Natural killer cell (primary cell): ENCODE measurements around the gene POC1A. TPM values are rescaled to one million over a fixed set of nuclear protein-coding genes. Genes with fewer than 3 reads are reported as not detected.
"Not testable (repeated sequence)": the region's sequence is repeated elsewhere in the genome, so short reads cannot be mapped to it uniquely, and the experiment has no call there.

ENCODE experiments used
- ATAC-seq, 3 donors: fragments of 150-1000 bp in 2 of 3; fragments of 200-7000 bp in 1 of 3; cut with Tn5 transposase; 1 replicate in 1 of 3; 2 replicates in 2 of 3; pipeline ENCODE4 v1.10.0; 2021; ENCODE audit warnings: mild to moderate bottlenecking in 2 of 3, moderate library complexity in 2 of 3
- DNase-seq, 2 donors: peaks; one replicate each; pipeline versions ENCODE4 v3.0.0 to v3.0.0-alpha.2; 2013 to 2021; ENCODE audit warnings: mixed read lengths in 1 of 2
- H3K27ac ChIP-seq: one replicate; pipeline ENCODE4 v1.5.1; 2013; ENCODE audit warnings: mild to moderate bottlenecking, low read length
- H3K27me3 ChIP-seq: one replicate; pipeline ENCODE4 v1.6.1; 2013; ENCODE audit warnings: low read length; ENCODE audit not compliant: control insufficient read depth, insufficient read depth
- H3K36me3 ChIP-seq: one replicate; pipeline ENCODE4 v1.6.1; 2013; ENCODE audit warnings: low read length; ENCODE audit not compliant: control insufficient read depth, insufficient read depth
- H3K4me1 ChIP-seq: one replicate; pipeline ENCODE4 v1.6.1; 2013; ENCODE audit warnings: low read length; ENCODE audit not compliant: control insufficient read depth, insufficient read depth
- H3K4me3 ChIP-seq: one replicate; pipeline ENCODE4 v1.5.1; 2013; ENCODE audit warnings: low read length
- H3K9me3 ChIP-seq: one replicate; pipeline ENCODE4 v1.6.1; 2013; ENCODE audit warnings: low read length; ENCODE audit not compliant: control insufficient read depth, insufficient read depth
- H3K27ac Mint-ChIP-seq, 2 donors: one replicate each; pipeline ENCODE4 v1.8.0; 2022; ENCODE audit warnings: mild to moderate bottlenecking in 2 of 2, mixed read lengths in 2 of 2, moderate library complexity in 1 of 2
- H3K27me3 Mint-ChIP-seq, 2 donors: one replicate each; pipeline ENCODE4 v1.8.0; 2022; ENCODE audit warnings: low read depth in 2 of 2, mixed read lengths in 2 of 2
- H3K36me3 Mint-ChIP-seq: one replicate; pipeline ENCODE4 v1.8.0; 2022; ENCODE audit warnings: mixed read lengths
- H3K4me1 Mint-ChIP-seq, 2 donors: one replicate each; pipeline ENCODE4 v1.8.0; 2022; ENCODE audit warnings: mixed read lengths in 2 of 2
- H3K4me3 Mint-ChIP-seq: one replicate; pipeline ENCODE4 v1.8.0; 2022; ENCODE audit warnings: mild to moderate bottlenecking, moderate library complexity, mixed read lengths
- H3K9me3 Mint-ChIP-seq, 2 donors: one replicate each; pipeline ENCODE4 v1.8.0; 2022; ENCODE audit warnings: mixed read lengths in 2 of 2
- WGBS: methylation state at CpG from one replicate; pipeline ENCODE4 v1.1.7; 2013; ENCODE audit warnings: missing lambda C conversion rate; ENCODE audit not compliant: insufficient coverage; 5-methylcytosine and 5-hydroxymethylcytosine counted together
- intact Hi-C: fragments of 100-400 bp; cut with micrococcal nuclease; formaldehyde crosslinking; loops from one replicate; pipeline ENCODE4 v1.14.2; 2022
- total RNA-seq, 4 donors: library from RNA; stranded (reverse); fragments of 120-200 nt in 1 of 4; gene quantifications; one replicate each; pipeline versions ENCODE4 v1.2.3 to v1.2.4, GENCODE V29; 2013 to 2022
- TF ChIP-seq, protein P1 (sequence below): fragments of 200-600 bp; IDR thresholded peaks from one replicate; pipeline ENCODE4 v1.8.0; 2022; ENCODE audit warnings: antibody characterized with exemption

Gene POC1A
- total RNA-seq, 3 donors from 2014 or later (not counting 1 experiment from before 2014, with no cell fraction given) = 1.3 to 2.6 (median 2.4) TPM

DNA sequence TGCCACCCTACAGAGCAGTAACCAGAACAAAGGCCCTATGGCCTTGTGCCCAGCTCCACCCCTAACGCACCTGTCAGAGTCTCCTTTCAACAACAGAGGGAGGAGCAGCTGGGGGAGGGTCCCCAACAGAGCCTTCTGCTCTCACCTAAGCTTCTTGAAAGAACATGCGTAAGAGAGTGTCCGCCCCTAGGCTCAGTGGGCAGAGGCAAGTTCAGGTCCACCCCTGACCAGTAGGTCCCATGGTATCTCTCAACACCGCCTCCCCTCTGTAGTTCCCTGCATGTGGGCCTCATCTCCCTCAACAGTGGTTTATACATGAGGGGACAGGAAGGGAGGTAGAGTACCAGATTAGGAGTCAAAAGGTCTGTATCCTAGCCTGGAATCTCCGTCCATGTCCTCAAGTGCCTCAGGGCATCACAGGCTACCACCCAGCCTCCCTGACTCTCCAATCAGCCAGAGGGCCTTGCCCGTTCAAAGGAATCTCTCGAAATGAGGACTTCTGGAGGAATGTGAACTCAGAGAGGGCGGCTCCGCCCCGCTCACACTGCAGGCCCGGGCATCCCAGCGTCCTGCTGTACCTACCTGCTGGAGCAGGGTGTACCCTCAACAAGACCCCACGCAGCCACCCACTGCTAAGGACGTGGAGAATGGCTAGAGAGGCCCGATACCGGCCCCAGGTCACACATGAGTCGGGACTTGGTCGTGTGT, 680 bp downstream of the POC1A start:
- 37% methylated on average over 18 of the region's 18 CpGs for WGBS
- H3K9me3 ChIP-seq = no peaks in the 10 kb centered on the region
- Mint-ChIP-seq H3K4me1 (peaks cover 10 to 14% of the 10 kb centered on the region in 2 donors), H3K27me3 (no peaks in the 10 kb centered on the region), H3K27ac (peak overlapping the region; percentile 87 to 96), H3K9me3 (no peaks in the 10 kb centered on the region), H3K36me3 (no peaks in the 10 kb centered on the region), H3K4me3 (peak overlapping the region; percentile 95)
- no peak for ATAC-seq
- peak overlapping the region; percentile 52 for H3K27ac ChIP-seq
- TF ChIP-seq, protein P1, sequence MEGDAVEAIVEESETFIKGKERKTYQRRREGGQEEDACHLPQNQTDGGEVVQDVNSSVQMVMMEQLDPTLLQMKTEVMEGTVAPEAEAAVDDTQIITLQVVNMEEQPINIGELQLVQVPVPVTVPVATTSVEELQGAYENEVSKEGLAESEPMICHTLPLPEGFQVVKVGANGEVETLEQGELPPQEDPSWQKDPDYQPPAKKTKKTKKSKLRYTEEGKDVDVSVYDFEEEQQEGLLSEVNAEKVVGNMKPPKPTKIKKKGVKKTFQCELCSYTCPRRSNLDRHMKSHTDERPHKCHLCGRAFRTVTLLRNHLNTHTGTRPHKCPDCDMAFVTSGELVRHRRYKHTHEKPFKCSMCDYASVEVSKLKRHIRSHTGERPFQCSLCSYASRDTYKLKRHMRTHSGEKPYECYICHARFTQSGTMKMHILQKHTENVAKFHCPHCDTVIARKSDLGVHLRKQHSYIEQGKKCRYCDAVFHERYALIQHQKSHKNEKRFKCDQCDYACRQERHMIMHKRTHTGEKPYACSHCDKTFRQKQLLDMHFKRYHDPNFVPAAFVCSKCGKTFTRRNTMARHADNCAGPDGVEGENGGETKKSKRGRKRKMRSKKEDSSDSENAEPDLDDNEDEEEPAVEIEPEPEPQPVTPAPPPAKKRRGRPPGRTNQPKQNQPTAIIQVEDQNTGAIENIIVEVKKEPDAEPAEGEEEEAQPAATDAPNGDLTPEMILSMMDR = no peak
- DNase-seq = no peak
- peak overlapping the region; percentile 88 for H3K4me3 ChIP-seq
- H3K4me1 ChIP-seq = peaks cover 16% of the 10 kb centered on the region
- no peaks in the 10 kb centered on the region for H3K36me3 ChIP-seq
- intact Hi-C loops = loop anchor here (1.0 to 2.0 kb wide), 3 partner anchors 45 to 211 kb away; partner anchors contain the start of genes ALAS1 and PARP3
- no peaks in the 10 kb centered on the region for H3K27me3 ChIP-seq

DNA sequence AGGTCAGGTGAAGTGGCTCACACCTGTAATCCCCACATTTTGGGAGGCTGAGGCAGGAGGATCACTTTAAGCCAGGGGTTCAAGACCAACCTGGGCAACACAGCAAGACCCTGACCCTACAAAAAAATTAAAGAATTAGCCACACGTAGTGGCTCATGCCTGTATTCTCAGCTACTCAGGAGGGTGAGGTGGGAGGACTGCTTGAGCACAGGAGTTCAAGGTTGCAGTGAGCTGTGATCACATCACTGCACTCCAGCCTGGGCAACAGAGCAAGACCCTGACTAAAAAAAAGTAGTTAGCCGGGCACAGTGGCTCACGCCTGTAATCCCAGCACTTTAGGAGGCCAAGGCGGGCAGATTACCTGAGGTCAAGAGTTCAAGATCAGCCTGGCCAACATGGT, 2.2 kb downstream of the POC1A start:
- H3K36me3 Mint-ChIP-seq, H3K36me3 ChIP-seq, H3K4me3 ChIP-seq, ATAC-seq, H3K27me3 Mint-ChIP-seq, H3K27ac ChIP-seq, H3K9me3 ChIP-seq, DNase-seq, H3K27ac Mint-ChIP-seq, H3K27me3 ChIP-seq, H3K4me3 Mint-ChIP-seq, intact Hi-C loops, H3K9me3 Mint-ChIP-seq: not testable (repeated sequence)
- peaks cover 10 to 14% of the 10 kb centered on the region in 2 donors for H3K4me1 Mint-ChIP-seq
- 98% methylated on average over 4 of the region's 4 CpGs for WGBS
- peaks cover 16% of the 10 kb centered on the region for H3K4me1 ChIP-seq

DNA sequence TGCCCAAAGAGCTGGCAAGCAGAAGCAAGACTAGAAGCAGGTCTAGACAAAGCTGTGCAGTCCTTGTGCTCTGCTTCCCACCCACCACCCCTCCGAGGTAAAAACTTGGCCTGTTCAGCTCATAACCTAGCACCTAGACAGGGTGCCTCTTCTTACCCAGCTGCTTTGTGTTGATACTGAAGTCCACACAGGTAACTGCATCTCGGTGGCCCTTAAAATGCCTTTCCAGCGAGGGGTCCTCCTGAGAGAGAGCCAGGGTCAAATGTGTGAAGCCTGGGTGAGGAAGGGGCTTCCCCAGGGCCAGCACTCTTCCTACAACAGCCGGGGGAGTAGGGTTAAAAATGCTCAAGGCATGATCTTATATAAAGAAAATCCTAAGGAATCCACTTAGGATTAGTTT, 3.4 kb downstream of the POC1A start:
- ATAC-seq = no peak
- Histone ChIP-seq H3K27me3 (no peaks in the 10 kb centered on the region), H3K9me3 (no peaks in the 10 kb centered on the region), H3K4me3 (no peak overlapping the region), H3K36me3 (no peaks in the 10 kb centered on the region), H3K4me1 (peaks cover 16% of the 10 kb centered on the region), H3K27ac (no peak overlapping the region)
- intact Hi-C loops = no loop called here
- H3K4me1 Mint-ChIP-seq = peaks cover 10 to 14% of the 10 kb centered on the region in 2 donors
- H3K9me3 Mint-ChIP-seq = no peaks in the 10 kb centered on the region
- no peak for DNase-seq
- no peaks in the 10 kb centered on the region for H3K27me3 Mint-ChIP-seq
- H3K4me3 Mint-ChIP-seq = no peak overlapping the region
- no peaks in the 10 kb centered on the region for H3K36me3 Mint-ChIP-seq
- TF ChIP-seq, protein P1 = no peak
- no peak overlapping the region for H3K27ac Mint-ChIP-seq
- 77% methylated on average over 3 of the region's 4 CpGs for WGBS

DNA sequence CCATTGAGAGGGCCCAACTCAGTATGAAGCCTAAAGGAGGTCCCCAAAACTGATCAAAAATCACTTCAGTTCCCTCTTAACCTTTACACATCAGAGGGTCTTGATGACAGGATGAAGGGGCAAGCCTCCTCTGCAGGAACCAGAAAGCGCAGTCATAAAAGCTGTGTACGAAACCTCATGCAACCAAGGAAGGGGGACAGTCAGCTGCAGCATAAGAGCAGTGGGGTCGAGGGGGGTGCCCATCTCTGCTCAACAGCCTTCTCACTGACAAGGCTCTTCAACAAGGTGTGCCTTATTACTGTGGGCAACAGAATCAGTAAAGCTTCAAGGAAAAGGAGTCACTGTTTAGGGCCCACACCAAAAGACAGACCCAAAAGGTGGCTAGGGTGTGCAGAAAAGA, 3.9 kb downstream of the POC1A start:
- ATAC-seq (no peak), DNase-seq (no peak)
- no peak overlapping the region for H3K4me3 ChIP-seq
- H3K4me3 Mint-ChIP-seq = no peak overlapping the region
- WGBS = 98% methylated on average over 3 of the region's 3 CpGs
- H3K9me3 ChIP-seq = no peaks in the 10 kb centered on the region
- intact Hi-C loops = no loop called here
- no peaks in the 10 kb centered on the region for H3K27me3 ChIP-seq
- no peaks in the 10 kb centered on the region for H3K36me3 ChIP-seq
- TF ChIP-seq, protein P1 = no peak
- H3K4me1 ChIP-seq = peaks cover 15% of the 10 kb centered on the region
- no peaks in the 10 kb centered on the region for H3K36me3 Mint-ChIP-seq
- peaks cover 10 to 14% of the 10 kb centered on the region in 2 donors for H3K4me1 Mint-ChIP-seq
- H3K27ac ChIP-seq = no peak overlapping the region
- no peaks in the 10 kb centered on the region for H3K27me3 Mint-ChIP-seq
- no peaks in the 10 kb centered on the region for H3K9me3 Mint-ChIP-seq
- no peak overlapping the region for H3K27ac Mint-ChIP-seq
